ENCODE data around the gene POR.

Gene POR

DNA sequence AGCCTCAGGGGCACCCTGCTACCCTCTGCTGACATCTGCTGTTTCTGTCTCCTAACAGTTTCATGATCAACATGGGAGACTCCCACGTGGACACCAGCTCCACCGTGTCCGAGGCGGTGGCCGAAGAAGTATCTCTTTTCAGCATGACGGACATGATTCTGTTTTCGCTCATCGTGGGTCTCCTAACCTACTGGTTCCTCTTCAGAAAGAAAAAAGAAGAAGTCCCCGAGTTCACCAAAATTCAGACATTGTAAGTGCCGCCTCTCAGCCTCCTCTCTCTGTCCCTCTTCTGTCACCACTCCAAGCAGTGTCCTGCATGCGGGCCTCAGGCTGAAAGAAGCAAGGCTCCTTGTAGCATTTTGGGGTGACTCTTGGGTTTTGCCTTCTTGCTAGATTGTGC, 39.0 kb downstream of the POR start:
- H3K79me1 ChIP-seq (ENCODE audit: low read depth, low read length) = peaks cover 7% of the 10 kb centered on the region
- no peaks in the 10 kb centered on the region for H3K27me3 ChIP-seq (ENCODE audit: control insufficient read depth in 3 of 3, insufficient read depth in 3 of 3, low read depth in 1 of 3, low read length in 3 of 3)
- no peak overlapping the region for H3K23ac ChIP-seq (ENCODE audit: low read depth, low read length, poor library complexity)
- H4K8ac ChIP-seq (ENCODE audit: low read depth, low read length) = no peak overlapping the region
- no peak overlapping the region for H2AFZ ChIP-seq (ENCODE audit: low read length)
- H3K18ac ChIP-seq (ENCODE audit: low read length) = no peak overlapping the region
- no peak overlapping the region for H3K9ac ChIP-seq (ENCODE audit: low read depth, low read length, poor library complexity)
- no peak overlapping the region for H4K91ac ChIP-seq (ENCODE audit: low read depth, low read length, poor library complexity)
- no peak overlapping the region for H2AK5ac ChIP-seq (ENCODE audit: low read depth, low read length)
- H3K4me3 ChIP-seq (ENCODE audit: low read length in 2 of 2) = no peak overlapping the region
- no peak overlapping the region for H2BK120ac ChIP-seq (ENCODE audit: low read depth, low read length)
- no peak overlapping the region for H3K27ac ChIP-seq (replicated peaks; ENCODE audit: low read length)
- no peak overlapping the region for H3K4ac ChIP-seq (ENCODE audit: low read length)
- DNase-seq (ENCODE audit: low spot score) = no peak
- no peak overlapping the region for H2BK15ac ChIP-seq (ENCODE audit: low read length)
- no peak overlapping the region for H3K14ac ChIP-seq (ENCODE audit: low read length)
- H2BK12ac ChIP-seq (ENCODE audit: low read length) = no peak overlapping the region
- H3K4me2 ChIP-seq (ENCODE audit: insufficient read depth, low read length, poor library complexity, severe bottlenecking) = no peak overlapping the region
- no peak overlapping the region for H2BK5ac ChIP-seq (ENCODE audit: low read length)
- peaks cover 0 to 3% of the 10 kb centered on the region in 2 donors for H3K9me3 ChIP-seq (replicated peaks in 1 of 2; ENCODE audit: control insufficient read depth in 2 of 2, insufficient read depth in 1 of 2, low read depth in 1 of 2, low read length in 2 of 2)
- WGBS, 2 donors (ENCODE audit: extremely low coverage in 2 of 2, insufficient read length in 2 of 2, insufficient replicate concordance in 1 of 2) = no CpG with 5 or more reads among the region's 11 CpGs
- H3K4me1 ChIP-seq (ENCODE audit: control insufficient read depth in 2 of 2, insufficient read depth in 1 of 2, low read depth in 1 of 2, low read length in 2 of 2) = peaks cover 0 to 9% of the 10 kb centered on the region in 2 donors
- H3K36me3 ChIP-seq (replicated peaks in 1 of 2; ENCODE audit: control insufficient read depth in 2 of 2, insufficient read depth in 2 of 2, low read length in 2 of 2) = peaks cover 17 to 48% of the 10 kb centered on the region in 2 donors

DNA sequence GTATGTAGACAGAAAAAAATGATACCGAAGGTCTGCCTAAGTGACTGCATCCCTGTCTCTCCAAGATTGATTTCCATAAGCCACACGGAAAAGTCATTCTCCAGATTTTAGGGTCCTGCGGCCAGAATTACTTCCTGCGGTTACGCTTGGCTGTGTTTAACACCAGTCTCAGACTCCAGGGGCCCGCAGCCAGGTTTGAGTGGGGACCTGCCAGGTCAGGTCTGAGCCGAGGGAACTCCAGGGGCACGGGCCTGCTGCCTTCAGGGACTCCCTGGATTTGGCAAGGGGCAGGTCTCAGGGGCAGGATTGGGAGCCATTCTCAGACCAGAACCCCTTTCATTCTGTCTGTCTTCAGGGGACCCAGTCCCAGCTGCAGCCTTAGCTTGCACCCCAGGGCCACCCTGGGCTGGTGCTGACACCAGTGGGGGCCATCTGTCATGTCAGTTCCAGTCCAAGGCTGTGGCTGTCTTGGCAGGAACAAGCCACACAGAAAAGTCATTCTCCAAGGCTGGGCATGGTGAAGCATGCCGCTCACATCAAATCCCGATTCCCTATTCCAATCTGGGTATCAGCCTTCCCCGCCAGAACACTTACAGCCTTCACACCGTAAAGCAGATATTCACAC, 40.5 kb downstream of the POR start:
- Histone ChIP-seq H4K8ac (ENCODE audit: low read depth, low read length) (no peak overlapping the region), H2AFZ (ENCODE audit: low read length) (no peak overlapping the region), H2BK15ac (ENCODE audit: low read length) (no peak overlapping the region), H3K18ac (ENCODE audit: low read length) (no peak overlapping the region), H3K4ac (ENCODE audit: low read length) (no peak overlapping the region), H3K14ac (ENCODE audit: low read length) (no peak overlapping the region), H3K9ac (ENCODE audit: low read depth, low read length, poor library complexity) (no peak overlapping the region), H2BK5ac (ENCODE audit: low read length) (no peak overlapping the region), H2AK5ac (ENCODE audit: low read depth, low read length) (no peak overlapping the region), H3K36me3 (replicated peaks in 1 of 2; ENCODE audit: control insufficient read depth in 2 of 2, insufficient read depth in 2 of 2, low read length in 2 of 2) (peaks cover 17 to 61% of the 10 kb centered on the region in 2 donors), H3K4me3 (ENCODE audit: low read length in 2 of 2) (no peak overlapping the region), H3K23ac (ENCODE audit: low read depth, low read length, poor library complexity) (no peak overlapping the region), H3K9me3 (replicated peaks in 1 of 2; ENCODE audit: control insufficient read depth in 2 of 2, insufficient read depth in 1 of 2, low read depth in 1 of 2, low read length in 2 of 2) (peaks cover 0 to 3% of the 10 kb centered on the region in 2 donors), H3K79me1 (ENCODE audit: low read depth, low read length) (peaks cover 7% of the 10 kb centered on the region), H3K4me2 (ENCODE audit: insufficient read depth, low read length, poor library complexity, severe bottlenecking) (no peak overlapping the region), H3K4me1 (ENCODE audit: control insufficient read depth in 2 of 2, insufficient read depth in 1 of 2, low read depth in 1 of 2, low read length in 2 of 2) (peaks cover 0 to 9% of the 10 kb centered on the region in 2 donors), H2BK12ac (ENCODE audit: low read length) (no peak overlapping the region), H3K27ac (replicated peaks; ENCODE audit: low read length) (no peak overlapping the region), H3K27me3 (ENCODE audit: control insufficient read depth in 3 of 3, insufficient read depth in 3 of 3, low read depth in 1 of 3, low read length in 3 of 3) (no peaks in the 10 kb centered on the region), H4K91ac (ENCODE audit: low read depth, low read length, poor library complexity) (no peak overlapping the region), H2BK120ac (ENCODE audit: low read depth, low read length) (no peak overlapping the region)
- no CpG with 5 or more reads among the region's 12 CpGs for WGBS, 2 donors (ENCODE audit: extremely low coverage in 2 of 2, insufficient read length in 2 of 2, insufficient replicate concordance in 1 of 2)
- no peak for DNase-seq (ENCODE audit: low spot score)

DNA sequence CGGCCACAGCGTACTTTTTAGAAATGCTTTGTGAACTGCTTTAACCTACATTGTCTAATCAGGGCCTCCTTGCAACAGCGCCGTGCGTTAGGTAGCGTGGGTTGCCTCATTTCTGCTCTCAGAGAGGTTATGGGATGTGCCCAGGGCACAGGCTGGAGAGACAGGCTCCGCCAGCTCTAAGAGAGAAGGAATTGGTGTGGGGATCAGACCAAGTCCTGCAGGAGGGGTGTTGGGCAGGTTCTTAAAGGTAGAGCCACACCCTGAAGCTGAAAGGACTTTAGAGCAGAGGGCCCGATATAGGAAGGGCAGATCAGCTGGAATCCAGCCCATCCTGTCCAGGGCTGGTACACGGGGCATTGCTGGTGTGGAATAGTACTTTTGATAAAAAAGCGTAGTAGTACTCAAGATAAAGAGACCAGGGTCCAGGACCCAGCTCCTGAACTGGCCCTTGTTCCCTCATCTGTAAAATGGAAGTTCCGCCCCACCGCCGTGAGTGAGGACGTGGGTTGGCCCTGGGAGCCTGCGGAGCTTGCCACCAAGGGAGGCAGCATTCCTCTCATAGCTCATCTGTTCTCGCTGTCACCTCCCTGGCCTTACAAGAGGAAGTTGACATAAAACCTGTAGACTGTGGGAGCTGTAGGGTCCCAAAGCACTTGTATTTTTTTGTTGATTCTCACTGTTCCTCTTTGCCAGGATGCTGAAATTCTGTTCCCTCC, 42.2 kb downstream of the POR start:
- H3K27ac ChIP-seq (replicated peaks; ENCODE audit: low read length) = peak overlapping the region; percentile 13
- WGBS, 2 donors (ENCODE audit: extremely low coverage in 2 of 2, insufficient read length in 2 of 2, insufficient replicate concordance in 1 of 2) = no CpG with 5 or more reads among the region's 16 CpGs

DNA sequence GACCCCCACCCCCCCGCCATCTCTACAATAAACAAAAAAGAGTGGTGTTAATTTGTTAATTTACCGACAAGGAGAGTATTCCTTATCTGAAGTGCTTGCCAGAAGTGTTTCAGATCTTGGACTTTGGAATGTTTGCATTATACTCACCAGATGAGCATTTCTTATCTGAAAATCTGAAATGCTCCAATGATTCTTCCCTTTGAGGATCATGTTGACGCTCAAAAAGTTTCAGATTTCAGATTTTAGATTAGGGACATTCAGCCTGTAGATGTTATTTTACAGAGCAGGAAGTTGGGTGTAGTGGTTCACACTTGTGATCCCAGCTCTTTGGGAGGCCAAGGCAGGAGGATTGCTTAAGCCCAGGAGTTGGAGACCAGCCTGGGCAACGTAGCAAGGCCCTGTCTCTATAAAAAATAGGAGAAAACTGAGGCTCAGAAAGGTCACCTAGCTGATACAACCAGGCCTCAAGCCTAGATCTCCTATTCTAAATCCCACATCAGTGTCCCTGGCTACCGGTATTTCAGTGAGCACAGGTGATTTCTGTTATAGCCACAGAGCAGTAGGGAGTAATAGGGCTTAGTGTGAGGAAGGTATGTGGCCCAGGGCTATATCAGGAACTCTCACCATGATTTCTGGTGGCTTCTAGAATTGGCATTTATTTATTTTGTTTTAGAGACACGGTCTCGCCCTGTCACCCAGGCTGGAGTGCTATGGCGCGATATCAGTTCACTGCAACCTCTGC, 44.0 kb downstream of the POR start:
- Histone ChIP-seq H2BK12ac (ENCODE audit: low read length) (no peak overlapping the region), H3K4me2 (ENCODE audit: insufficient read depth, low read length, poor library complexity, severe bottlenecking) (no peak overlapping the region), H2BK120ac (ENCODE audit: low read depth, low read length) (no peak overlapping the region), H3K9me3 (replicated peaks in 1 of 2; ENCODE audit: control insufficient read depth in 2 of 2, insufficient read depth in 1 of 2, low read depth in 1 of 2, low read length in 2 of 2) (no peaks in the 10 kb centered on the region), H3K9ac (ENCODE audit: low read depth, low read length, poor library complexity) (no peak overlapping the region), H3K4ac (ENCODE audit: low read length) (no peak overlapping the region), H3K23ac (ENCODE audit: low read depth, low read length, poor library complexity) (no peak overlapping the region), H2BK5ac (ENCODE audit: low read length) (no peak overlapping the region), H3K18ac (ENCODE audit: low read length) (no peak overlapping the region), H2AFZ (ENCODE audit: low read length) (no peak overlapping the region), H4K91ac (ENCODE audit: low read depth, low read length, poor library complexity) (no peak overlapping the region), H3K4me1 (ENCODE audit: control insufficient read depth in 2 of 2, insufficient read depth in 1 of 2, low read depth in 1 of 2, low read length in 2 of 2) (peaks cover 13 to 22% of the 10 kb centered on the region in 2 donors), H3K27ac (replicated peaks; ENCODE audit: low read length) (no peak overlapping the region), H3K36me3 (replicated peaks in 1 of 2; ENCODE audit: control insufficient read depth in 2 of 2, insufficient read depth in 2 of 2, low read length in 2 of 2) (peaks cover 15 to 57% of the 10 kb centered on the region in 2 donors), H3K27me3 (ENCODE audit: control insufficient read depth in 3 of 3, insufficient read depth in 3 of 3, low read depth in 1 of 3, low read length in 3 of 3) (no peaks in the 10 kb centered on the region), H3K79me1 (ENCODE audit: low read depth, low read length) (no peaks in the 10 kb centered on the region), H3K4me3 (ENCODE audit: low read length in 2 of 2) (no peak overlapping the region), H4K8ac (ENCODE audit: low read depth, low read length) (no peak overlapping the region), H2BK15ac (ENCODE audit: low read length) (no peak overlapping the region), H2AK5ac (ENCODE audit: low read depth, low read length) (no peak overlapping the region), H3K14ac (ENCODE audit: low read length) (no peak overlapping the region)
- DNase-seq (ENCODE audit: low spot score) = no peak
- no CpG with 5 or more reads among the region's 9 CpGs for WGBS, 2 donors (ENCODE audit: extremely low coverage in 2 of 2, insufficient read length in 2 of 2, insufficient replicate concordance in 1 of 2)

More for the DNA sequence above, 42.2 kb downstream of the POR start:
- H3K23ac ChIP-seq (ENCODE audit: low read depth, low read length, poor library complexity) = no peak overlapping the region
- no peak overlapping the region for H2BK5ac ChIP-seq (ENCODE audit: low read length)
- no peak overlapping the region for H3K4me2 ChIP-seq (ENCODE audit: insufficient read depth, low read length, poor library complexity, severe bottlenecking)
- H2BK120ac ChIP-seq (ENCODE audit: low read depth, low read length) = no peak overlapping the region
- H3K4ac ChIP-seq (ENCODE audit: low read length) = peak overlapping the region; percentile 48
- H3K9ac ChIP-seq (ENCODE audit: low read depth, low read length, poor library complexity) = no peak overlapping the region
- no peak overlapping the region for H3K14ac ChIP-seq (ENCODE audit: low read length)
- H2BK15ac ChIP-seq (ENCODE audit: low read length) = no peak overlapping the region
- no peak overlapping the region for H2BK12ac ChIP-seq (ENCODE audit: low read length)
- no peaks in the 10 kb centered on the region for H3K27me3 ChIP-seq (ENCODE audit: control insufficient read depth in 3 of 3, insufficient read depth in 3 of 3, low read depth in 1 of 3, low read length in 3 of 3)
- peaks cover 5% of the 10 kb centered on the region for H3K79me1 ChIP-seq (ENCODE audit: low read depth, low read length)
- no peak for DNase-seq (ENCODE audit: low spot score)
- no peaks in the 10 kb centered on the region for H3K9me3 ChIP-seq (replicated peaks in 1 of 2; ENCODE audit: control insufficient read depth in 2 of 2, insufficient read depth in 1 of 2, low read depth in 1 of 2, low read length in 2 of 2)
- peaks cover 0 to 9% of the 10 kb centered on the region in 2 donors for H3K4me1 ChIP-seq (ENCODE audit: control insufficient read depth in 2 of 2, insufficient read depth in 1 of 2, low read depth in 1 of 2, low read length in 2 of 2)
- H2AK5ac ChIP-seq (ENCODE audit: low read depth, low read length) = peak overlapping the region; percentile 27
- H2AFZ ChIP-seq (ENCODE audit: low read length) = no peak overlapping the region
- H4K91ac ChIP-seq (ENCODE audit: low read depth, low read length, poor library complexity) = no peak overlapping the region
- peak overlapping the region; percentile 56 for H4K8ac ChIP-seq (ENCODE audit: low read depth, low read length)
- H3K18ac ChIP-seq (ENCODE audit: low read length) = peak overlapping the region; percentile 3
- no peak overlapping the region for H3K4me3 ChIP-seq (ENCODE audit: low read length in 2 of 2)
- peaks cover 17 to 62% of the 10 kb centered on the region in 2 donors for H3K36me3 ChIP-seq (replicated peaks in 1 of 2; ENCODE audit: control insufficient read depth in 2 of 2, insufficient read depth in 2 of 2, low read length in 2 of 2)

Measured in neuronal stem cell (in vitro differentiated cells).